ENCODE data around the gene TSPAN8.
"Not testable (repeated sequence)": the region's sequence is repeated elsewhere in the genome, so short reads cannot be mapped to it uniquely, and the experiment has no call there.

TSPAN8 gene

DNA sequence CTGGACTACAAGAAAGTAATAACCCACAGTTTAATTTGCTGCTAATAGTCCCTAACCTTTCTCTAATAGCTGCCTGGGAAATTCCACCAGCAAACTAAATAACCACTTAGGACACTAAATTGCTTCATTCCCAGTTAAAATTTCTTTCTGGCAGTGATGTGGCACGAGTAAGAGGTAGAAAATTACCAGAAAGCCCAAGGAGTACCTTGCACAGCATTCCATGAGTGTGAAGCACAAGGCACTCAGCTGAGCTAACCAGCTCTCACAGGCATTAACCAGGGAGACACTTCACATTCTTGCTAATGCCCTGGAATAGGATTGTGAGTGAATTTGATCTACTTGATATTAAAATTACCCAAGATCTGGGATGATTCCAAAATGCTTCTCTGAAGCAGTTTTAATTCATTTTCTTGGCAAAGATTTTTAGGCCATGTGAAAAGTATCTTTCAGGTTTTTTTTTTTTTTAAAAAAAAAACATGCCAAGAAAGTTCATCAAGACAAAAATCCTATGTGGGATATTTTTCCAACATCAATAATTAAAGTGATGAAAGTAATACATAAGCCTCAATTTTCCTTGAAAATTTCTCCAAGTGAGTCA lies 29.5 kb downstream of the TSPAN8 start:
- DNase-seq (ENCODE audit: low read depth in 2 of 2): no peak

DNA sequence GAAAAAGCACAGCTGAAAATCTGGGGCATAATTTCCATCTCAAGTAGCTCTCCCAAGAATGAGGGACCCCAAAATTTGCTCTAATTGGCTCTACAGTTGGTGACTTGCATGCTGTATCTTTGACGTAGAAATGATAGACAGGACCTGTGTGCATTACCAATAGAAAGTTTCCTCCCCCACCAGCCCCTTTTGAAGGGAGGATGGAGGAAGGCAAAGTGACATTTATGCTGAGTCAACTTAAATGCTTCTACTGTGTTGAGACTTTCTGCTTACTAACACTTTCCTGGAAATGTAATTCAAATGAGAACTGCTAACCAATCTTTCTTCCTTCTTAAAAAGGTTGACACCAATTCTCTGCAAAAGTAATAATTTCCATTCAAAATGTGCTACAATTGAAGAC lies 31.9 kb downstream of the TSPAN8 start:
- no peak for DNase-seq (ENCODE audit: low read depth in 2 of 2)

DNA sequence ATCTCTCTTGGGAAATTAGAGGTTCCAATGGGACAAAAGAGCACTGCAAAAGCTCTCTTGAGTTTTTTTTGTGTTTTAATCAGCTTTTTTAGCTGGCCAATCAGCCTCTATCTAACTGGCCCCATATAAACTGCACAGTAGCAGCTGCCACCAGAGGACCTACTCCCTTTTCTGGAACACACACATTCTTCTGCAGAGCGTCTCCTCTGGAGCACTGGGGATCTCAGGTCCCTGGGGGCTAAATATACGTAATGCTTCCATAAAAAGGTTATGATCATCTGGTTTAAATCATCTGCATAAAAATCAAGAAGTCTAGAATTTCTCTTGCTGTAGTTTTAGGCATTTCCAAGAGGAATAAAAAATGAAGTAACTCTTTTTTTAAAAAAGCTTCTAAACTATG lies 32.3 kb downstream of the TSPAN8 start:
- DNase-seq (ENCODE audit: low read depth in 2 of 2): no peak

DNA sequence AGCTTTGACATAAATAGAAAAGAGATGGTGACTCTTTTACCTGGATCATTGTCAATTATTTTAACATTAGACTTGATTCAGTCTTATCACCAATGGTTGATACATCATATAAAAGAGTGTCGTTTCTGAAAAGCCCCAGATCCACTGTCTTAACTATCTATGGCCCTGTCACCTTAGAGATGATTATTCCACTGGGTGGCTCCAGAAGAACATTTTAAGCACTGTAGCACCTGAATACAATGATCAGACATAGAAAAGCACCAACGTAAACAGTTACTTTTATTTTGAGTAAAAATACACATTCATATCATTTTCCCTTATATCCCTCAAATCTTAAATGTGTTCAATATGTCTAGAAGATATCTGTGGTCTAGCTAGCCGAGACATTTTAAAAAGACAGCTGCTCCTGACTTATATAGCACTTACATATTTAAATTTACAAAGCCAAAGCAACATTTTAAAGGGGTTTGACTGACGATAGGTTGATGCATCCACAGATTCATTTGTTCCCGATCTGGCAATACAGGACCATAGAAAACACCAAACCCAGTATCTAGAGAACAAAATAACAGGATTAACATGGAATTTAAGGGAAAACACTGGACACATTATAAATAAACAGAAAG lies 32.9 kb downstream of the TSPAN8 start:
- DNase-seq (ENCODE audit: low read depth in 2 of 2): no peak

DNA sequence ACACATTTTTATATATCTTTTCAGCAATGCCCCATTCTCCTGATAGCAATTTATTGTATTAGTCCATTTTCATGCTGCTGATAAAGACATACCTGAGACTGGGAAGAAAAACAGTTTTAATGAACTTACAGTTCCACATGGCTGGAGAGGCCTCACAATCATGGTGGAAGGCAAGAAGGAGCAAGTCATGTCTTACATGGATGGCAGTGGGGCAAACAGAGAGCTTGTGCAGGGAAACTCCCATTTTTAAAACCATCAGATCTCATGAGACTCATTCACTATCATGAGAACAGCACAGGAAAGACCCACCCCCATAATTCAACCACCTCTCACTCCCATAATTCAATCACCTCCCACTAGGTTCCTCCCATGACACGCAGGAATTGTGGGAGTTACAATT lies 44.7 kb downstream of the TSPAN8 start:
- DNase-seq (ENCODE audit: low read depth in 2 of 2): not testable (repeated sequence)

DNA sequence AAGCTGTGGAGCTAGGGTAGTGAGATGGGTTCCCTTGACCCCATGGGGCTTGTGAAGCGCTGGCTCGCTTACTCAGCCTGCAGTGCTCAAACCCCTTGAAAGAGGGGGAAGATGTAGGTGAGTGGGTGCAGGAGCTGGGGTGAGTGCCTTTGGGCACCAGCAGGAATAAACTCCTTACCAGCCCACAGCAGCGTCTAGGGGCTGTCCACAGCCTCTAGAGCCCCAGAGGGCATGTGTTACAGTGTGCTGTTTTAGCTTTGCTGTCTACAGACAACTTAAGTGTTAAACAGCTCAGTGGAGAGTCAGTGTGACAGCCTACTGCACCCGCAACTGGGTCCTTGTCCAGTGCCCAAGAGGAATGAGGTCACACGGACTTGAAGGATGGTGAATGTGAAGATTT lies 48.0 kb downstream of the TSPAN8 start:
- no peak for DNase-seq (ENCODE audit: low read depth in 2 of 2)

DNA sequence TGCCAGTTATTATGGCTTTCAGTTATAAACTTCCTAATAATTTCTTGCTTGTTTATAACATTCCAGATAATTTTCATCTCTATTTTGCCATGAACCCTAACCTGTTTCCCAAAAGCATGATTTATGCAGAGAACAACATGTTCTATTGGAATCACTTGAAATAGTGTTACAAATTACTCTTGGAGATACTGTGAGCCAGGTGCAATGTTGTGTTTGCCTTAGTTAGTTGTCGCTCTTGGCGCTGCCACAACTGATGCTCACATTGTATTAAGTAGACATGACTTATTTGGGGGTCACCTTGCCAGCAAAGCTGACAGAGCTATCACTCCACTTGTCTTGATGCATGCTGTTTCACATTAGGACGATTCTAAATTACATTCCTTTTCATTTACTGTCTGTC lies 49.4 kb downstream of the TSPAN8 start:
- no peak for DNase-seq (ENCODE audit: low read depth in 2 of 2)

DNA sequence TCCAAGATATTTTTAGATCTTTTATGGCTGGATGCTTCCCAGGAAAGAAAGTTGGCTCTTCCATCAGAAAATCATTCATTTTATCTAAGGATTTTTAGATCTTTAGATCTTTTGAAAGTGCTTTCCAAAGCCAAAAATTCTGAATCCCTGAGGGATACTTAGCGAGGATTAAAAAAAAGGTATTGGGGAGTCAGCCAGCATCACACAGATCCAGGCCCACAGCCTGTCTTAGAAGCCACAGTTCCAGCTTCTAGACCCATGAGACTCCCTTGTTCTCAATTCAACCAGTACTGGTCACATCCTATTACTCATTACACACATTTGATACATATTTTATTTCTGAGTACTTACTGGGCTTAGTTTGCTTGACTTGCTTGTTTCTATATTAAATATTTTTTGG lies 49.9 kb downstream of the TSPAN8 start:
- DNase-seq (ENCODE audit: low read depth in 2 of 2): no peak

DNA sequence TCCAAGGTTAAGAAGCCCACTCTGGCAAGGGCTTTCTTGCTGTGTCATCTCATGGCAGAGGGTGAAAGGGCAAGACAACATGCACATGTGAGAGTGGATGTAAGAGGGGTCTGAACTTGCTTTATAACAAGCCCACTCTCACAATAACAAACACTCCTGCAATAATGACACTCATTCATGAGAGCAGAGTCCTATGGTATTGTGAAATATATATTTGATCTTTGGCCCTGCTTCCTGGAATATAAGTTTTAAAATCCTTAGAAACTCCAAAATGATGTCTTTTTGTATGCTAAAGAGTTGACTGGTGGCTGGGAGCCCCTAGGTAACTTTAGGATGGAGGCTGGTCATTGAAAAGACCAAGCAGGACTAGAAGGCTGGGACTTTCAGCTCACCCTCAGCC lies 51.8 kb downstream of the TSPAN8 start:
- no peak for DNase-seq (ENCODE audit: low read depth in 2 of 2)

DNA sequence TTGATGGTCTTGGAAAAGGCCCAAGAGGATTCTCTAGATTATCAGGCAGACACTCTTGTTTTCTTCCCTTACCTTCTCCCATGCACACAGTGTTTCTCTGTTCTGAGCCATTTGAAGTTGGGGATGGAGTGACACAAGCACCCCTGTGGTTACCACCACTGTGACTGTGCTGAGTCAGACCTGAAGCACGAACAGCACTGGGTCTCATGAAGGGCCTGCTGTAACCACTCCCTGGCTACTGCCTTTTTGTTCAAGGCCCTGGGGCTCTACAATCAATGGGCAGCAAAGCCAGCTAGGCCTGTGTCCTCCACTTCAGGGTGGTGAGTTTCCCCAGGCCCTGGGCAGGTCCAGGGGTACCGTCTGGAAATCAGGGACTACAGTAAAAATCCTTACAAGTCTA lies 65.5 kb downstream of the TSPAN8 start:
- DNase-seq (ENCODE audit: low read depth in 2 of 2): no peak

DNA sequence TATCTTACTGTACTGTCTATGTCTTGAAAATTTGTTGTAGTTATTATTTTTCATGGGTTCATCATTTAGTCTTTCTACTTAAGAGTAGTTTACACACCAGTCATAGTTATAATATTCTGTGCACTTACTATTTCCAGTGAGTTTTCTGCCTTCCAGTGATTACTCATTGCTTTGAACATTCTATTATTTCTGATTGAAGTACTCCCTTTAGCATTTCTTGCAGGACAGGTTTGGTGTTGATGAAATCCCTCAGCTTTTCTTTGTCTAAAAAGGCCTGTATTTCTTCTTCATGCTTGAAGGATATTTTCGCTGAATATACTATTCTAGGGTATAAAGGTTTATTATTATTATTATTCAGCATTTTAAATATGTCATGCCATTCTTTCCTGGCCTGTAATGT lies 66.8 kb downstream of the TSPAN8 start:
- DNase-seq (ENCODE audit: low read depth in 2 of 2): no peak

DNA sequence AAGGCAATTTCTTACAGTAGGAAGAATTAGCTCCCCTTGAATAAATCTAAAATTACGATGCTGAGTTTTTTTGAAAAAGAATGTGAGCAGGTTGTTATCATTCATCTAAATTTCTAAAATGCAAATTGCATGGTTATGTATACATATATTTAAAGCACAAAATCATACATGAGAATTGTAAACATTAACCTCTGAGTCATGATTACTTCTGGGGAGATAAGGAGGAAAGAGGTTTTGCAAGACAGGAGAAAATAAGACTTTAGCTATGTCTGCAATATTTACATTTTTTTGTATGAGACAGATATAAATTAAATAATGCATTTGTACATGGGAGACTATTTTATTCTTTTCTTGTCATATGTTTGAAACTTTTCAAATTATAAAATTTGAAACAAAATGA lies 72.2 kb downstream of the TSPAN8 start:
- no peak for DNase-seq (ENCODE audit: low read depth in 2 of 2)

DNA sequence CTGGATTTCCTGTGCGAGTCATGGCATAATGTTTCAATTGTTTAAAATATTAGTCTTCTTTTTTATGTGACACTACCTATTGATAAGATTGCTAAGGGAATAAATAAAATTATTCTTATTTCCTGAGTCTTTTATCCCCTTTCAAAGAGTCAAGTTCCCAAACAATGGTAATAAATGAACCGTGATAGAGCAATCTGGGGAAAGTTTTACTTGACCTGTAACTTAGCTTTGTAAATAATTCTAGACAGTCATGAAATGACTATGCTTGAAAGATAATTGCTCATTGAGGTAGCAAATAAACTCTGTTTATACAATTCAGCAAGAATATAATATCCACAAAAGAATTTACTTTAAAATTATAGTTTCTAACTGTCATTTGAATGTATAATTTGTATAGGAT lies 82.1 kb downstream of the TSPAN8 start:
- no peak for DNase-seq (ENCODE audit: low read depth in 2 of 2)

All from activated CD4-positive, alpha-beta T cell treated with anti-CD3 and anti-CD28 coated beads for 24 hours (primary cell).